ENCODE data around the gene ETV5. TPM values are rescaled to one million over a fixed set of nuclear protein-coding genes. Genes with fewer than 3 reads are reported as not detected.

Gene ETV5
- total and polyA plus RNA-seq, 2 of the 4 experiments (the other 2 are of a cell fraction), result 15.7 to 20.1 TPM

DNA sequence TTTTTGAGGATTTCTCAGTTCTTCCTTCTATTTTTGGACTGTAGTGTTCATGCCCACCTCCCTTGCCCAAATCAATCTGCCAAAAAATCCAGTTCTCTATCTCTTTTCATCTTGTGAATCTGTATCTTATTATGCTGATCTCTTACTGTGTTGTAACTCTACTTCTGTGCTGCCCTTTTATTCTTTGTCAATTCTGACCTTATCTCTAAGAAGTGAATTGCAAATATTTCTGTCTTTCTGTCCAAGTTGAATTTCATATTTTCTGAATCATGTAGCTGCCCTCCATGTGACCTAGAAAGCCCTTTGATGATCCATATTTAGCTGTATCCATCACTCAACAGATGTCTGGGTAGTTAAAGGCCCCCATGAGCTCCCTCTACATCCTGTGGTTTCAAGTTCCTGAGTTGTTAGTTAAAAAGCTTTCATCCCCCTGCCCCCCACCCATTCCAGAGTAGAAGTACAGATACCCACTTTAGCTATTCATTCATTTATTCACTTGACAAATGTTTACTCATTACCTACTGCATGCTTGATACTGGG is 33.6 kb upstream of the ETV5 start:
- TF ChIP-seq MAZ (IDR thresholded peaks at IDR 0.05; ENCODE audit: borderline replicate concordance, low read depth, low read length) (no peak), BHLHE40 (IDR thresholded peaks at IDR 0.05; ENCODE audit: low read depth, low read length) (no peak), NFE2L2 (IDR thresholded peaks at IDR 0.05; ENCODE audit: low read depth, low read length) (no peak)
- Histone ChIP-seq H3K27ac (ENCODE audit: insufficient read depth, low read length) (no peak overlapping the region), H3K36me3 (ENCODE audit: control insufficient read depth, insufficient read depth, low read length) (no peaks in the 10 kb centered on the region), H3K4me2 (ENCODE audit: low read depth, low read length) (no peak overlapping the region), H2AK5ac (ENCODE audit: low read depth, low read length) (no peak overlapping the region), H4K8ac (ENCODE audit: low read depth in 2 of 2, low read length in 2 of 2) (no peak overlapping the region), H3K4me1 (ENCODE audit: control insufficient read depth, insufficient read depth, low read length) (no peaks in the 10 kb centered on the region), H4K5ac (ENCODE audit: low read depth, low read length) (no peak overlapping the region), H4K91ac (ENCODE audit: insufficient read depth, low read depth, low read length) (no peak overlapping the region), H3K27me3 (ENCODE audit: control insufficient read depth, insufficient read depth, low read length) (peaks cover 23% of the 10 kb centered on the region), H3K9ac (ENCODE audit: low read depth, low read length) (no peak overlapping the region), H3K9me3 (ENCODE audit: control insufficient read depth, insufficient read depth, low read length) (no peaks in the 10 kb centered on the region), H3K4ac (ENCODE audit: low read depth, low read length) (no peak overlapping the region), H3K56ac (ENCODE audit: extremely low read depth, insufficient read depth, low read length) (no peak overlapping the region), H2BK5ac (ENCODE audit: low read depth, low read length, poor library complexity, severe bottlenecking) (no peak overlapping the region), H3K9me1 (ENCODE audit: insufficient read depth, low read length) (no peaks in the 10 kb centered on the region), H4K20me1 (ENCODE audit: insufficient read depth, low read length) (no peaks in the 10 kb centered on the region), H3K14ac (replicated peaks; ENCODE audit: low read depth, low read length) (no peak overlapping the region), H3K23ac (ENCODE audit: low read depth, low read length) (no peak overlapping the region), H3K18ac (ENCODE audit: low read depth, low read length) (no peak overlapping the region), H2BK120ac (ENCODE audit: low read depth, low read length) (no peak overlapping the region), H2BK15ac (ENCODE audit: low read depth, low read length) (no peak overlapping the region), H2BK20ac (ENCODE audit: low read depth, low read length) (no peak overlapping the region), H3K4me3 (ENCODE audit: insufficient read depth, low read depth, low read length) (no peak overlapping the region), H3K79me1 (ENCODE audit: low read depth in 1 of 2, low read length in 2 of 2) (no peaks in the 10 kb centered on the region), H2AK9ac (replicated peaks; ENCODE audit: low read depth, low read length, poor library complexity) (no peak overlapping the region), H2AFZ (replicated peaks; ENCODE audit: low read length, poor library complexity) (no peak overlapping the region)
- ATAC-seq (ENCODE audit: low read depth) (no peak), DNase-seq (no peak)
- intact Hi-C loops (cut with micrococcal nuclease) (no loop called here), dilution Hi-C loops (cut with HindIII; ENCODE audit: low sequenced_read_pairs, unreplicated experiment) (no loop called here), in situ Hi-C loops (cut with MboI; ENCODE audit: low sequenced_read_pairs) (no loop called here)
- CTCF ChIA-PET, result interaction anchor here (0.6 kb wide), 1 partner anchor 21 kb away, joined by 3 read pairs; no protein-coding TSS in a partner anchor
- no TSS peak for BruUV-seq (replicated peaks)
- POLR2A ChIA-PET (ENCODE audit: unreplicated experiment), result no interaction called here

Data from IMR-90 (cell line).